GM19328 (cell line): Measurements from ENCODE around the gene TYR.
"Not testable (repeated sequence)": the region's sequence is repeated elsewhere in the genome, so short reads cannot be mapped to it uniquely, and the experiment has no call there.

Source experiments
- ATAC-seq: cut with Tn5 transposase; IDR thresholded peaks from one replicate; pipeline ENCODE4 v1.9.1; 2021; ENCODE audit warnings: mild to moderate bottlenecking, moderate library complexity; ENCODE audit not compliant: unreplicated experiment

The TYR gene

GRCh38 chr11:89267660-89268302, 90.1 kb downstream of the TYR start:
- ATAC-seq = no peak

GRCh38 chr11:89272540-89273088, 94.9 kb downstream of the TYR start:
- ATAC-seq = not testable (repeated sequence)

- ATAC-seq = not testable (repeated sequence)
These were observed 95.5 kb downstream of the TYR start for GRCh38 chr11:89273220-89273619.

GRCh38 chr11:89275966-89276365, 98.3 kb downstream of the TYR start:
- ATAC-seq = no peak

GRCh38 chr11:89279176-89279575, 101.5 kb downstream of the TYR start:
- no peak for ATAC-seq

- ATAC-seq = not testable (repeated sequence)
These were observed 103.5 kb downstream of the TYR start for GRCh38 chr11:89281032-89281677.

GRCh38 chr11:89286601-89287000, 108.9 kb downstream of the TYR start:
- ATAC-seq = not testable (repeated sequence)

- ATAC-seq = not testable (repeated sequence)
These were observed 110.3 kb downstream of the TYR start for GRCh38 chr11:89288004-89288403.

- ATAC-seq = no peak
These were observed 116.4 kb downstream of the TYR start for GRCh38 chr11:89293965-89294679.

GRCh38 chr11:89295023-89295422, 117.3 kb downstream of the TYR start:
- not testable (repeated sequence) for ATAC-seq

- ATAC-seq = not testable (repeated sequence)
These were observed 125.4 kb downstream of the TYR start for GRCh38 chr11:89303029-89303428.

GRCh38 chr11:89308272-89308671, 130.6 kb downstream of the TYR start:
- ATAC-seq = not testable (repeated sequence)

- not testable (repeated sequence) for ATAC-seq
These were observed 131.8 kb downstream of the TYR start for GRCh38 chr11:89309321-89309985.

GRCh38 chr11:89310607-89311006, 132.9 kb downstream of the TYR start:
- not testable (repeated sequence) for ATAC-seq

- ATAC-seq = no peak
These were observed 143.7 kb downstream of the TYR start for GRCh38 chr11:89321401-89321800.

- ATAC-seq = no peak
These were observed 150.2 kb downstream of the TYR start for GRCh38 chr11:89327885-89328284.

GRCh38 chr11:89331940-89332339, 154.3 kb downstream of the TYR start:
- not testable (repeated sequence) for ATAC-seq

GRCh38 chr11:89333704-89334103, 156.0 kb downstream of the TYR start:
- not testable (repeated sequence) for ATAC-seq

GRCh38 chr11:89337100-89337650, 159.5 kb downstream of the TYR start:
- not testable (repeated sequence) for ATAC-seq

GRCh38 chr11:89338073-89338472, 160.4 kb downstream of the TYR start:
- ATAC-seq = not testable (repeated sequence)

- not testable (repeated sequence) for ATAC-seq
These were observed 162.8 kb downstream of the TYR start for GRCh38 chr11:89340450-89340849.
